NOMO-1 (cell line): ENCODE results near the gene IGSF23.
"Not testable (repeated sequence)": the region's sequence is repeated elsewhere in the genome, so short reads cannot be mapped to it uniquely, and the experiment has no call there.

Source experiments
- DNase-seq, 2 experiments: peaks; one replicate each; lab custom pipeline; 2025; ENCODE audit not compliant: unreplicated experiment in 2 of 2; lab: John Stamatoyannopoulos, UW

IGSF23 gene

DNA sequence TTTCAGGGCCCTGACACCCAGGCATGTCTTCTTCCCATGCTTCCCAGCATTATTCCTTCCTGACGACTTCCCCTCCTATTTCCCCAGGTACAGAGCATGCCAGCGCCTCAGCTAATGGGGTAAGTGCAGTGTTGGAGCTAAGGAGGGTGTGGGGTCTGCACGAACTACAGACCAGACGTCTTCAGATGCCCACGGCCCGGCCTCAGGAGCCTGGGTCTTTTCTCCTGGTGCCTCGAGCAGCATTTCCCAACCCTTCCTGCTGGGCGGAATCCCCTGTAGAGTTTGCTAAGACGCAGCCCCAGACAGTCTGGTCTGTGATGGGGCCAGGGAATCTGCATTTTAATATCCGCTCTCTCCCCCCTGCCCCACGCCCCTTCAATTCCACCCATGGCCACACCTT is 47.8 kb downstream of the IGSF23 start:
- DNase-seq = no peak

DNA sequence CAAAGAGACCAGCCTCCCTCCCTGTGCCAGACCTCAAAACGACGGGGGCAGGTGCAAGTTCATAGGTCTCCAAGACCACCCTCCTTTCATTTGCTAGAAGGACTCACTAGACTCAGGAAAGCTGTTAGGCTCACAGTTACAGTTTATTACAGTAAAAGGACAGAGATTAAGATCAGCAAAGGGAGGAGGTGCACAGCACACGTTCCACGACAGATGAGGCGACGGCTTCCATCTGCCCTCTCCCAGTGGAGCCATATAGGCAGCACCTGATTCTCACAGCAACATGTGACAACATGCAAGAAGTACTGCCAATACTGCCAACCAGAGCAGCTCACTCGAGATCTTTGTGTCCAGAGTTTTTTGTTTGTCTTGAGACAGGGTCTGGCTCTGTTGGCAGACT is 48.5 kb downstream of the IGSF23 start:
- DNase-seq = no peak

DNA sequence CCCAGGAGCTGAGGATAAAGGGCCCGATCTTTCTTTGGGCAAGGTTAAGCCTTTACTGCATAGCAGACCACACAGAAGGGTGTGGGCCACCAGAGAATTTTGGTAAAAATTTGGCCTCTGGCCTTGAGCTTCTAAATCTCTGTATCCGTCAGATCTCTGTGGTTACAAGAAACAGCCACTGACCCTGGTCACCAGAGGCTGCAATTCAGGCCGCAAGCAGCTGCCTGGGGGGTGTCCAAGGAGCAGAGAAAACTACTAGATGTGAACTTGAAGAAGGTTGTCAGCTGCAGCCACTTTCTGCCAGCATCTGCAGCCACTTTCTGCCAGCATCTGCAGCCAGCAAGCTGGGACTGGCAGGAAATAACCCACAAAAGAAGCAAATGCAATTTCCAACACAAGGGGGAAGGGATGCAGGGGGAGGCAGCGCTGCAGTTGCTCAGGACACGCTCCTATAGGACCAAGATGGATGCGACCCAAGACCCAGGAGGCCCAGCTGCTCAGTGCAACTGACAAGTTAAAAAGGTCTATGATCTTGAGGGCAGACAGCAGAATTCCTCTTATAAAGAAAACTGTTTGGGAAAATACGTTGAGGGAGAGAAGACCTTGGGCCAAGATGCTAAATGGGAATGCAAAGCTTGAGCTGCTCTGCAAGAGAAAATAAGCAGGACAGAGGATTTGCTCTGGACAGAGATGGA is 49.5 kb downstream of the IGSF23 start:
- DNase-seq = no peak

DNA sequence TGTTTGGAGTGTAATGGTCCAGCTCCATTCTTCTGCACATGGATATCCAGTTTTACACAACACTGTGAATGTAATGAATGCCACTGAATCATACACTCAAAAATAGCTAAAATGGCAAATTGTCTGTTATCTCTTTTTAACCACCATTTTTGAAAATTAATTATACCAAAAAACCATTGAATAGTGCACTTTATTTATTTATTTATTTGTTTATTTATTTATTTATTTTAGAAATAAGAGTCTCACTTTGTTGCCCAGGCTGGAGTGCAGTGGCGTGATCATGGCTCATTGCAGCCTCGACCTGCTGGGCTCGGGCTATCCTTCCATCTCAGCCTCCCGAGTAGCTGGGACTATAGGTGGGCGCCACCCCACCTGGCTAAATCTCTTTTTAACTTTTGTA is 50.6 kb downstream of the IGSF23 start:
- DNase-seq = no peak

DNA sequence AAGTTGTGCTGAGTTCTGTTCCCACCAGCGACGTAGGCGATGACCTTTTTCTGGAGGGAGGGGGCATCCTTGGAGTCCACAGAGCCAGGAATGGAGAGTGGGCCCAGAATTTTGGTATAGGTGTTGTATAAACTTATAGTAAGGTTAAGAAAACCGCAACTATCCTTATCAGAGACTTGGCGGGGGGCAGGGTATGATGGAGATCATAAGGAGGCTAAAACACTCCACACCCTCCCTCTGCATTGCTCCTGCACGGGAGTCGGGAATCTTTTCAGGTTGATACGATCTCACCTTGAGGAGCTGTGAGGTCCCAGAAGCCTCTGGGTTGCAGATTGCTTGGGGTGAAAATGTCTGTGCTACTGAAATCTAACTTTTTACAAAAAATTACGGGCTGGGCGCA is 51.6 kb downstream of the IGSF23 start:
- no peak for DNase-seq

DNA sequence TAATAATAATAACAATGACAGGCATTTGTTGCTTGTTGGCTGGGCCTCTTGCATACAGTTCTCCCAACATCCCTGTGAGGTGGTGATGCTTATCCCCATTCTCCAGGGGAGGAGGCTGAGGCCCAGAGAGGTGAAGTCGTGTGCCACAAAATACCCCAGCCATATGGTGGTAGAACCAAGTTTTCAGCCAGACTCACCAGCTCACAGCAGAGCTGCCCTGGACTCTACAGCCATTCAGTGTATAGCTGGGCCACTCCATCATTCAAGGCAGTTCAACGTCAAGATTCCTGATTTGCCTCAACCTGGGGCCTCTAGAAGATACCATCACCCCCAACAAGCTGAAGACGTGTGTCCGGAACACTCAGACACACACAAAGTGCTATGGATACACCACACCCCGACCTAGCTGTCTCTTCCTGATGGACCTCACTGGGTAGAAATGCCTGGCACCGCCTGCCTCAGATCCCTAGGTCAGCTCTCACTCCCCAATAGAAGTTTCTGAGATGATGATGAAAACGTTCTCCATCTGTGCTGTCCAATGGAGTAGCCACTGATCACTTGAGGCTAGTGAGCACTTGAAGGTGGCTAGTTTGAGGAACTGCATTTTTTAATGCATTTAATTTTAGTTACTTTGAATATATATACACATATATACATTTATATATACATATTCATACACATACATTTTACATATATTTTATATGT is 53.6 kb downstream of the IGSF23 start:
- peak in 1 of 2 experiments; percentile 30 for DNase-seq

DNA sequence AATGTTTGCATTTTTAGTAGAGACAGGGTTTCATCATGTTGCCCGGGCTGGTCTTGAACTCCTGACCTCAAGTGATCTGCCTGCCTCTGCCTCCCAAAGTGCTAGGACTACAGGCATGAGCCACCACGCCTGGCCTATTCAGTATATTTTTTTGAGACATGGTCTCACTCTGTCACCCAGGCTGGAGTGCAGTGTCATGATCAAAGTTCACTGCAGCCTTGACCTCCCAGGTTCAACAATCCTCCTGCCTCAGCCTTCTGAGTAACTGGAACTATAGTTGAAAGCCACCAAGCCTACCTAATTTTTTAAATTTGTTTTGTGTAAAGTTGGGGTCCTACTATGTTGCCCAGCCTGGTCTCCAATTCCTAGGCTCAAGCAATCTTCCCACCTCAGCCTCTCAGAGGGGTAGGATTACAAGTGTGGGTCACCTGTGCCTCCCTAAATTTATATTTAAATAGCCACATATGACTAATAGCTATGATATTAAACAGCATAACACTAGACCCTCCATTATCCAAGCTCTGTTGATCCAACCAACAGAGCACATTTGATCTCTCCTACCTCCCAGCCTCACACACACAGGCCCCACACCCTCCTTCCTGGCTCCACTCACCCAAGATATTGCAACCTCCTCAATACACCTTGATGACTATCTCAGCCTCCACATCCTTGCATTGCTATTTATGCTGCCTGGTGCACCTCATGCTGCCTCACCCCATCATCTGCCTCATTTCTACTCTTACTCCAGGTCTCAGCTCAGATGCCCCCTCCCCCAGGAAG is 55.8 kb downstream of the IGSF23 start:
- DNase-seq = no peak

DNA sequence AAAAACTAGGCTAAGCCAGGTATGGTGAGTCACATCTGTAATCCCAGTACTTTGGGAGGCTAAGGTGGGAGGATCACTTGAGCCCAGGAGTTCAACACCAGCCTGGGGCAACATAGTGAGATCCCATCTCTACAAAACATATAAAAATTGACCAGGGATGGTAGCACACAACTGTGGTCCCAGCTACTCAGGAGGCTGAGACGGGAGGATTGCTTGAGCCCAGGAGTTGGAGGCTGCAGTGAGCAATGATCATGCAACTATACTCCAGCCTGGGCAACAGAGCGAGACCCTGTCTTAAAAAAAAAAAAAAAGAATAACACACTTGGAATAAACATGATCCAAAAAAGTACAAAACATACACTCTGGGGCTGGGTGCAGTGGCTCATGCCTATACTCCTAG is 56.7 kb downstream of the IGSF23 start:
- not testable (repeated sequence) for DNase-seq

DNA sequence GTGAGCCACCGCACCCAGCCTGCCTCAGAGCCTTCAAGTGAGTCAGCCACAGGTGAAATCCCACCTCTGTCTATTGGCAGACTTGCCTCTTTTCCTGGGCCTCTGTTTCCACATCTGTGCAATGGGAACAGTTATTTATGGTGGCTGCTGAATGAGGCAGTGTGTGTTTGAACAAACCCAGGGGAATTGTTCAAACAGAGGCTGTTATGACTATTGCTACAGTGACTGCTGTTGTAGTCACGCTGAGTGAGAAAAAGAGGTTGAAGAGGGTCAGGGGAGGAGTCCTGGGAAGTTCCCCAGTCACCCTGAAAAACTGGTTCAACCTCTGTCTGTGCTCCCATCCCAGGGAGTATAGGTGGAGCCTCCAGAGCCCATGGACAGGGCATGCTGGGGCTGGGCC is 58.0 kb downstream of the IGSF23 start, which contains the start of gene CEACAM19:
TSS of gene CEACAM19 (plus strand) at position 83 of the 400 bp plus-strand sequence. CDS start 450 bp downstream, outside the sequence.
- no peak for DNase-seq

DNA sequence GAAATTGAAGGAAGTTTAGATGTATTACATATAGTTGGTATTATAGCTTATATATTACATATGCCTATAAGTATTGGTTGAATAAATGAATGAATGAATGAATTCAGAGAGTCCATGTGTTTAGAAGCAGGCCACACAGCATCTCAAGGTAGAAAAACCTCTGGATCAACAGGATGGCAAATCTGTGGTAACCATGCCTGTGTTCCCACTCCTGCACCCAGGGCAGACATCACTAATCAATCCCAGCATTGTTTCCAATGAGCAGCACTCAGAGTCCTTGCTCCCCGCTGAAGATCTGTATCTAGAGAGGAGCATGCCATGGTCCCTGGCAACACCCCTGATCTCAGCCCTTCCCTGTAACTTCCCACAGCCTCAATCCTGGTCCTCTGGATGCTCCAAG is 58.9 kb downstream of the IGSF23 start:
- no peak for DNase-seq

DNA sequence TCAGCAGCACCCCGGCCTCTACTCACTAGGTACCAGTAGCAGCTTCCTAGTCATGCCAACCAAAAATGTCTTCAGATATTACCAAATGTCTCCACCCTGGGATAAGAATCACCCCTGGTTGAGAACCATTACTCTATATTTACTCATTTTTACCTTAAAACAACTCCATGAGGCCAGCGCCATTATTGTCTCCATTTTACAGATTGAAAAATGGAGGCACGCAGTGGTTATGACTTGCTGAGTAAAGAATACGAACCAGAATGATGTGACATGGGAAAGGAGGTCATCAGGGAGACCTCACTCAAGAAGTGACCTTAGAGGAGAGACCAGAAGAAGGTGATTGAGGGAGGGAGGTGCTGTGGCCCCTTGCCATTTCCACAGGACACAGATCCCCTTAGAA is 60.1 kb downstream of the IGSF23 start:
- DNase-seq = no peak

DNA sequence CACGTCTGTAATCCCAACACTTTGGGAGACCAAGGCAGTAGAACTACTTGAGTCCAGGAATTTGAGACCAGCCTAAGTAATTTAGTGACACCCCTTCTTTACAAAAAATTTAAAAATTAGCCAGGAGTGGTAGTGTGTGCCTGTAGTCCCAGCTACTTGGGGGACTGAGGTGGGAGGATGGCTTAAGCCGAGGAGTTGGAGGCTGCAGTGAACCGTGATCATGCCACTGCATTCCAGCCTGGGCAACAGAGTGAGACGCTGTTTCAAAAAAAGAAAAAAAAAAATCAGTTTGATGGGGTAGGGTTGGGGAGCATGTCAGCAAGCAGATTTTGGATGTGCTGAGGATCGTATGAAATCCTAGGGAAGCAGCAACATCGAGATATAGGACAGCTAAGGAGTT is 62.2 kb downstream of the IGSF23 start:
- no peak for DNase-seq

DNA sequence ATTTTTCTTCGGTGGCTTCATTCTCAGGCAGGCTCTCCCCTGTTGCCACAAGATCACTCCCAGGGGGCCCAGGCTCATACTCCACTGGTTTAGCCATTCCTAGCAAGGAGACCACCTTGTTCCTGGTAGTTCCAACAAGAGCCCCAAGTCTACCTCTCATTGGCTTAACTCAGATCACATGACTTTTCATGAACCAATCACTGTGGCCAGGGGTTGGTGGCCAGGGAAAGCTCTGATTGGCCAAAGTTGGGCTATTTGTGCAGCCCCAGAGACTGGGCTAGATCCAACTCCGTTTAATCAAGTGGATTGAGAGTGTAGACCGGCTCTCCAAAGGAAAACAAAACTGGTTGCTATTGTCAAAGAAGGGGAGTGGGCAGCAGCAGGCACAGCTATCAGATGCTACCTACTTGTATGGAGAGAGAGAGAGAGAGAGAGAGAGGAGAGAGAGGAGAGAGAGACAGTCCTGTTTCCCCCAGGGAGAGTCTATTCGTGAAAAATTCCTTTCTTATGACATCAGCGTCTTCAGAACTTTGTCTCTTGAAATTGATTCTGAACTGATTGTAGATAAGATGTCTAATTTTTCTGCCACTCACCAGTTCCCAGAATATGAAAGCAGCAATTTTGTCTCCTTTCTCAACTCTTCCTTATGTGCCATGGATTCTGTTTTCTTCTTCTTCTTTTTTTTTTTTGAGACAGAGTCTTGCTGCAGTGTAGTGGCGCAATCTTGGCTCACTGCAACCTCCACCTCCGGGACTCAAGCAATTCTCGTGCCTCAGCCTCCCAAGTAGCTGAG is 63.9 kb downstream of the IGSF23 start:
- no peak for DNase-seq

DNA sequence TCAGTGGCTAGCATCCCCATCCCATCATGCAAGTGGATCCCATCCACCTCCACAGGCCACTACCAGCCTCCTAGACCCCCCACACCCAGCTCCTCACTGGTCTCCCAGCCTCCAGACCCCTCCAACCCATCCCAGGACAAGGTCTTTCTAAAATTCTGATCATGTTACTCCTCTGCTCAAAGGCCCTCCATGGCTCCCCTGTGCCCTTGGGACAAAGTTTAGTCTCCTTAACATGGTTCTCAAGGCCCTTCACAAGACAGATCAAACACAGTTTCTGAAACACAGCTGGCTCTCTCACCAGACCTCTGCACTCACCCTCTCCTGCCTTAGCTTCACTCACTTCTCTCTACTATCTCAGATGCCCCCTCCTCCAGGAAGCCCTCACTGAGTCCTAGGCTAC is 67.2 kb downstream of the IGSF23 start:
- DNase-seq = no peak

DNA sequence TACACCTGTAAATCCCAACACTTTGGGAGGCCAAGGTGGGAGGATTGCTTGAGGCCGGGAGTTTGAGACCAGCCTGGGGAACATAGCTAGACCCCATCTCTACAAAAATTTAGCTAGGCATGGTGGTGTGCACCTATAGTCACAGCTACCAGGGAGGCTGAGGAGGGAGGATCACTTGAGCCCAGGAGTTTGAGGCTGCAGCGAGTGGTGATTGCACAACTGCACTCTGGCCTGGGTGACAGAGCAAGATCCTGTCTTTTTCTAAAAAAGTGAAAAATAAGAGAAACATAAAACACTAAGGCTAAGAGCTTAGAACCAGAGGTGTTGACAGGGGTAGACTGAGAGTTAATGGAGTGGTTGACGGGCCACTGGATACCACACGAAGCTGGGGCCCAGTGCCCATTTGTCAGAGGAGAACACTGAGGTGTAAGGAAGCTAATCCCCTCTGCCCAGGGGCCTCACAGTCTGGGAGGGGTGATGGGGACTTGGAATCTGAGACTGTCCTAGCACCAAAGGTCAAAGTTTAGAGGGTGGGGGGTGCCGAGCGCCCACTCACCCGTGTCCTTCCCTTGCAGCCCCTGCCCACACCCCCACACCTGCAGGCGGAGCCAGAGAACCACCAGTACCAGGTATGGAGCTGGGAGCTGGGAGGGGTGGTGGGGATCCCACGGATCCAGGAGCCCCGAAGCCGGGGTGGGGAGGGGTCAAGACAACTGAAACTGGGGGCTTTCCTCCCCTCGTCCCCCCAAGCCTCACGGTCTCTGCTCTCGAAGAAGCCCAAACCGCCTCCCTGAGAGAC is 68.8 kb downstream of the IGSF23 start:
- DNase-seq = no peak

DNA sequence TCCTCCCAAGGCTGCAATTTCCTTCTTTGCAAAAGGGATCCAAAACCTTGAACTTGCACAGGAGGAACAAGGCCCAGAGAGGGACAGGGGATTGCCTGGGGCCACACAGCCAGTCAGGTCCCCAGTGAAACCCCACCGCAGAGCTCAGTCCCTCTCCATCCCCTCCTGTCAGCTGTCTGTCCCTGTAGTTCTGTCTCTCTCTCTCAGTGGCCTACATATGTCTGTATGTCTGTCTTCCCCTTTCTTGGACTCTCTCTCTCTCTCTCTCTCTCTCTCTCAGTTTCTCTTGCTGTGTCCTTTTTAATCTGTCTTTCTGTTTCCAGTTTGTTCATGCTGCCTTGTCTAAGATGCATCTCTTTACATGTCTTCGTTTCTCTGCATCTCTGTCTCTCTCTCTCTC is 69.4 kb downstream of the IGSF23 start:
- no peak for DNase-seq

DNA sequence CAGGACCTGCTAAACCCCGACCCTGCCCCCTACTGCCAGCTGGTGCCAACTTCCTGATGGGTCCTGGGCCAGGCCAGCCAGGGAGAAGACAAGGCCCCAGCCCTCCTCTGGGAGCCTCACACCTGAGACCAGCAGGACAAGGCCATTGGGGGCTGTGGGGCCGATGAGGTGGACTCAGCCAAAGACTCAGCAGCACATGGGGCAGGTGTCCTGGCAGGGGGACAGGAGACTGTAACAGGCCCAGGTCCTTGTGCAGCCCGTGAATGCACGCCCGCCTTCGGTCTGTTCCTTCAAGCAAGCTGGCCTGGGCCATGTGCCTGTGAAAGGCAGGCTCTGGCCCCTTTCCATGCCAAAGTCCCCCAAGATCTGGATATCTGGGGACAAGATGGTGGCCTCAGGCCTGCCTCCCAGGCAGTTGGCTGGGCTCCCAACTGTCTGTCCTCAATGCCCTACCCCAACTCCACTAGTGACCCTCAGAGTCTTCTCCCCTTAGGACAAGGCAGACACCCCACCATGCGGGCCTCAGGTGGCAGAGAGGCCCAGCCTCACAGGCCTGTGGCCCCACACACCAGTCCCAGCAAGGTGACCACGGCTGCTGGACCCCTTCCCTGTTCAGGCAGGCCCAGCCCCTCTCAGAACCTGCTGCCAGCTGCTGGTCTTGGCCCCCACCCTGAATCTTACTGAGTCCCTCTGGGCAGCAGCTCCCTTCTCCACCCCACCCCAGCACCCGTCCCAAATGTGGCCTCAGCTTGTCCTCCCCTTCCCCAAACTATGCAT is 70.3 kb downstream of the IGSF23 start:
- DNase-seq = no peak

DNA sequence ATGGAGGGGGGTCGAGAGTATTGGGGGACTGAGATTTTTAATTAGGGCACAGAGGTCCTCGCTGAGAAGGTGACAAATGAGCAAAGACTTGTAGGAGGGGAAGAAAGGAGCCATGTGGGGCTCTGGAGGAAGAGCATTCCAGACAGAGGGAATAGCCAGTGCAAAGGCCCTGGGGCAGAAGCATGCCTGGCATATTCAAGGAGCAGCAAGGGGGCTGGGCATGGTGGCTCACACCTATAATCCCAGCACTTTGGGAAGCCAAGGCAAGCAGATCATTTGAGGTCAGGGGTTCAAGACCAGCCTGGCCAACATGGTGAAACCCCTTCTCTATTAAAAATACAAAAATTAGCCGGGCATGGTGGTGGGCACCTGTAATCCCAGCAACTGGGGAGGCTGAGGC is 71.0 kb downstream of the IGSF23 start:
- not testable (repeated sequence) for DNase-seq
